Endothelial cell of umbilical vein (primary cell): ENCODE results near the gene TBX5.

Source experiments
- CTCF ChIP-seq, 2 donors: IDR thresholded peaks; 1 replicate in 1 of 2; 2 replicates in 1 of 2; pipeline ENCODE4 v1.5.1; 2011; ENCODE audit warnings: low read length in 2 of 2, mild to moderate bottlenecking in 2 of 2, moderate library complexity in 2 of 2, control low read depth in 1 of 2, inconsistent platforms in 1 of 2, low read depth in 1 of 2; ENCODE audit not compliant: insufficient read depth in 1 of 2; ENCODE audit errors: extremely low read depth in 1 of 2
- JUN ChIP-seq: IDR thresholded peaks from 2 replicates; pipeline ENCODE4 v1.6.1; 2011; ENCODE audit warnings: borderline replicate concordance, low read depth; ENCODE audit not compliant: insufficient read length, insufficient read depth
- POLR2A ChIP-seq: IDR thresholded peaks from 2 replicates; pipeline ENCODE4 v1.6.1; 2012; ENCODE audit warnings: low read depth, mild to moderate bottlenecking, control low read depth, low read length

- no peak for TF ChIP-seq POLR2A
- no peak for TF ChIP-seq JUN
- no peak for TF ChIP-seq CTCF (IDR thresholded peaks at IDR 0.05; ENCODE audit: extremely low read depth in 1 of 2, insufficient read depth in 1 of 2, low read depth in 1 of 2, low read length in 2 of 2)
Observed at GRCh38 chr12:114328292-114328691, 77.7 kb downstream of the TBX5 start.
